GM18517 (cell line): ENCODE measurements around the gene FAF2.
"Not testable (repeated sequence)": the region's sequence is repeated elsewhere in the genome, so short reads cannot be mapped to it uniquely, and the experiment has no call there.

Source experiments
- ATAC-seq: cut with Tn5 transposase; IDR thresholded peaks from one replicate; pipeline ENCODE4 v1.9.1; 2021; ENCODE audit warnings: mild to moderate bottlenecking, moderate library complexity; ENCODE audit not compliant: unreplicated experiment

The FAF2 gene

GRCh38 chr5:176541338-176542134, 93.4 kb downstream of the FAF2 start:
- no peak for ATAC-seq

GRCh38 chr5:176542135-176542595, 94.0 kb downstream of the FAF2 start:
- ATAC-seq: no peak

- peak; percentile 32 for ATAC-seq
Measured at GRCh38 chr5:176542596-176543427, 94.6 kb downstream of the FAF2 start.

GRCh38 chr5:176543428-176544182, 95.4 kb downstream of the FAF2 start:
- peak; percentile 54 for ATAC-seq

GRCh38 chr5:176545388-176545736, 97.2 kb downstream of the FAF2 start:
- ATAC-seq: no peak

GRCh38 chr5:176545737-176546509, 97.7 kb downstream of the FAF2 start:
- no peak for ATAC-seq

GRCh38 chr5:176547802-176548201, 99.6 kb downstream of the FAF2 start:
- ATAC-seq: no peak

- ATAC-seq: no peak
Measured at GRCh38 chr5:176548967-176549444, 100.8 kb downstream of the FAF2 start, which contains the start of gene CDHR2. TSS of gene CDHR2 (plus strand) at chr5:176549342. CDS start at chr5:176565353, 16,011 bp downstream.

GRCh38 chr5:176549871-176550270, 101.7 kb downstream of the FAF2 start:
- ATAC-seq: no peak

- ATAC-seq: no peak
Measured at GRCh38 chr5:176550275-176550831, 102.2 kb downstream of the FAF2 start.

- not testable (repeated sequence) for ATAC-seq
Measured at GRCh38 chr5:176550937-176551336, 102.8 kb downstream of the FAF2 start.

GRCh38 chr5:176552332-176552869, 104.2 kb downstream of the FAF2 start:
- ATAC-seq: no peak

- ATAC-seq: no peak
Measured at GRCh38 chr5:176553260-176554085, 105.3 kb downstream of the FAF2 start.

GRCh38 chr5:176557846-176558245, 109.7 kb downstream of the FAF2 start:
- no peak for ATAC-seq
